ENCODE measurements around the gene ABHD14A.

DNA sequence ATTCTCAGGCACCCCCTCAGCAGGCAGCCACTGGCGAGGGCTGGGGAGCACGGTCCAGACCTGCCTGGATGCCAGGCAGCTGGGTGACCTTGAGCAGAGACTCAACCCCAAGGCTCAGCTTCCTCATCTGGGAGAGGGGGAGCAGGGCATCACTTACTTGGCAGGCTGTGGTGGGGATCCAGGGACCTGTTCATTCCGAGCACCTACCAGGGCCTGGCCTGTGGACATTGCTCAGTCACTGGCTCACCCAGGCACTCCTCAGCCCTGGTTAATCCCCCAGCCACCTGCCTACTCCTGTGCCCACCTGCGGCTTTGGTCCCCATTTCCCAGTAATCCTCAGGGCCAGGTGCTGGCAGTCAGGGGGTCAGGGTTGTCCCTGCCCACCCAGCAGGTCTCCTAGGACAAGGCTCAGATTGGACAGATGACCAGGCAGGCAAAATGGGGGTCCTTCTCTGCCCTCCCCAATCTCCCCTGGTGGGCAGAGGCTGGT lies 30.1 kb downstream of the ABHD14A start:
- TF ChIP-seq SUZ12 (IDR thresholded peaks at IDR 0.05; ENCODE audit: extremely low read depth, insufficient read depth, insufficient read length): no peak
- TF ChIP-seq ZNF274 (IDR thresholded peaks at IDR 0.05; ENCODE audit: low read depth, low read length): no peak

Measured in NT2/D1 (cell line).